Activated CD8-positive, alpha-beta memory T cell treated with anti-CD3 and anti-CD28 coated beads for 36 hours (primary cell): Measurements from ENCODE around the gene SLC25A6. TPM values are rescaled to one million over a fixed set of nuclear protein-coding genes. Genes with fewer than 3 reads are reported as not detected.
"Not testable (repeated sequence)": the region's sequence is repeated elsewhere in the genome, so short reads cannot be mapped to it uniquely, and the experiment has no call there.

Source experiments
- CTCF ChIA-PET: fragments of 350-600 bp; sonication (Branson Sonifier 250); formaldehyde crosslinking; loops from one replicate; lab custom pipeline; 2021; ENCODE audit warnings: antibody characterized with exemption; lab: Charles Lee
- POLR2A ChIA-PET: fragments of 350-600 bp; sonication (Branson Sonifier 250); formaldehyde crosslinking; loops from one replicate; lab custom pipeline; 2021; ENCODE audit warnings: antibody characterized with exemption; lab: Charles Lee
- total RNA-seq, 2 experiments: library from RNA; stranded (reverse); gene quantifications; one replicate each; pipeline ENCODE4 v1.2.3, GENCODE V29; 2021

The SLC25A6 gene
- total RNA-seq, 2 experiments from 2014 or later = 321 to 326 TPM

- POLR2A ChIA-PET = no interaction called here
- CTCF ChIA-PET = no interaction called here
These were observed 25.2 kb upstream of the SLC25A6 start for GRCh38 chrX:1416965-1417760.

GRCh38 chrX:1416327-1416784 lies 24.4 kb upstream of the SLC25A6 start:
- POLR2A ChIA-PET = no interaction called here
- CTCF ChIA-PET = no interaction called here

- POLR2A ChIA-PET = no interaction called here
These were observed 20.7 kb upstream of the SLC25A6 start for GRCh38 chrX:1412551-1413161.

GRCh38 chrX:1411326-1411725 lies 19.4 kb upstream of the SLC25A6 start:
- ChIA-PET CTCF (no interaction called here), POLR2A (no interaction called here)

More at GRCh38 chrX:1412551-1413161, 20.7 kb upstream of the SLC25A6 start:
- CTCF ChIA-PET = no interaction called here

GRCh38 chrX:1407035-1407434 lies 15.1 kb upstream of the SLC25A6 start:
- ChIA-PET CTCF (no interaction called here), POLR2A (no interaction called here)

GRCh38 chrX:1405769-1406168 lies 13.9 kb upstream of the SLC25A6 start:
- POLR2A ChIA-PET, CTCF ChIA-PET: not testable (repeated sequence)

GRCh38 chrX:1403867-1404266 lies 12.0 kb upstream of the SLC25A6 start:
- CTCF ChIA-PET, POLR2A ChIA-PET: not testable (repeated sequence)

- ChIA-PET POLR2A (no interaction called here), CTCF (no interaction called here)
These were observed 11.3 kb upstream of the SLC25A6 start for GRCh38 chrX:1403228-1403627.

GRCh38 chrX:1401611-1402430 lies 9.9 kb upstream of the SLC25A6 start:
- ChIA-PET POLR2A (no interaction called here), CTCF (no interaction called here)

- POLR2A ChIA-PET = no interaction called here
These were observed 9.0 kb upstream of the SLC25A6 start for GRCh38 chrX:1400742-1401471.

GRCh38 chrX:1400049-1400448 lies 8.1 kb upstream of the SLC25A6 start:
- ChIA-PET CTCF (no interaction called here), POLR2A (no interaction called here)

More at GRCh38 chrX:1400742-1401471, 9.0 kb upstream of the SLC25A6 start:
- CTCF ChIA-PET = no interaction called here

GRCh38 chrX:1398431-1399340 lies 6.8 kb upstream of the SLC25A6 start:
- CTCF ChIA-PET = no interaction called here
- POLR2A ChIA-PET = no interaction called here

GRCh38 chrX:1397441-1398270 lies 5.7 kb upstream of the SLC25A6 start:
- ChIA-PET CTCF (no interaction called here), POLR2A (no interaction called here)

- ChIA-PET CTCF (no interaction called here), POLR2A (no interaction called here)
These were observed 5.1 kb upstream of the SLC25A6 start for GRCh38 chrX:1397001-1397400.

- ChIA-PET CTCF (no interaction called here), POLR2A (no interaction called here)
These were observed 3.8 kb upstream of the SLC25A6 start for GRCh38 chrX:1395646-1396216.

GRCh38 chrX:1394731-1395501 lies 3.0 kb upstream of the SLC25A6 start:
- CTCF ChIA-PET = no interaction called here
- POLR2A ChIA-PET = no interaction called here
